SK-N-SH treated with all-trans-retinoic acid at 6 μM for 48 hours (cell line): ENCODE data around the gene ABCD3.

Experiments
- BACH2 ChIP-seq: fragments of 250-450 bp; sonication (Bioruptor Pico); IDR thresholded peaks from 2 replicates; pipeline ENCODE4 v1.9.0; 2021; ENCODE audit warnings: mild to moderate bottlenecking, borderline replicate concordance
- CREB5 ChIP-seq: fragments of 250-450 bp; sonication (Bioruptor Pico); IDR thresholded peaks from 2 replicates; pipeline ENCODE4 v1.5.1; 2020; ENCODE audit warnings: low read depth, mild to moderate bottlenecking, moderate library complexity
- ISL1 ChIP-seq: fragments of 250-450 bp; sonication (Bioruptor Pico); IDR thresholded peaks from 2 replicates; pipeline ENCODE4 v2.1.2; 2022; ENCODE audit warnings: mild to moderate bottlenecking, moderate library complexity
- OSR1 ChIP-seq: fragments of 250-450 bp; sonication (Bioruptor Pico); IDR thresholded peaks from 2 replicates; pipeline ENCODE4 v1.8.0; 2022; ENCODE audit warnings: moderate library complexity, mild to moderate bottlenecking, inconsistent platforms
- PATZ1 ChIP-seq: fragments of 250-450 bp; sonication (Bioruptor Pico); IDR thresholded peaks from 2 replicates; pipeline ENCODE4 v1.8.0; 2020; ENCODE audit warnings: mild to moderate bottlenecking, moderate library complexity, borderline replicate concordance
- ZFP3 ChIP-seq: fragments of 250-450 bp; sonication (Bioruptor Pico); IDR thresholded peaks from 2 replicates; pipeline ENCODE4 v1.5.0; 2020; ENCODE audit warnings: mild to moderate bottlenecking, moderate library complexity
- ZNF565 ChIP-seq: fragments of 450-650 bp; formaldehyde crosslinking; conservative IDR thresholded peaks from 2 replicates; pipeline ENCODE4 v1.5.0; 2020; ENCODE audit warnings: low read depth, mild to moderate bottlenecking, moderate library complexity
- ZNF8 ChIP-seq: fragments of 450-650 bp; formaldehyde crosslinking; IDR thresholded peaks from 2 replicates; pipeline ENCODE4 v1.5.0; 2020; ENCODE audit warnings: mild to moderate bottlenecking, moderate library complexity

- no peak for TF ChIP-seq PATZ1 (CRISPR knock-in tag)
- no peak for TF ChIP-seq BACH2 (CRISPR knock-in tag)
- no peak for TF ChIP-seq OSR1 (CRISPR knock-in tag)
- no peak for TF ChIP-seq ZFP3 (CRISPR knock-in tag)
- no peak for TF ChIP-seq ZNF565 (CRISPR knock-in tag)
- TF ChIP-seq CREB5 (CRISPR knock-in tag) = no peak; the same call in 1 of the 2 replicates
- no peak for TF ChIP-seq ZNF8 (CRISPR knock-in tag)
- TF ChIP-seq ISL1 = no peak
Measured at GRCh38 chr1:94527447-94528031, 109.3 kb downstream of the ABCD3 start.
